GM06990 (cell line): ENCODE data around the gene CFAP100.

Experiments used
- DNase-seq: peaks from one replicate; pipeline ENCODE4 v3.0.0-alpha.2; 2011; ENCODE audit not compliant: insufficient read length; ENCODE audit errors: extremely low read depth
- H3K27me3 ChIP-seq: replicated peaks from 2 replicates; pipeline ENCODE4 v1.6.0; 2011; ENCODE audit warnings: low read length; ENCODE audit not compliant: control insufficient read depth, insufficient read depth
- H3K36me3 ChIP-seq: 2 replicates; pipeline ENCODE4 v1.5.1; 2011; ENCODE audit warnings: low read length; ENCODE audit not compliant: control insufficient read depth, insufficient read depth
- H3K4me3 ChIP-seq: replicated peaks from 2 replicates; pipeline ENCODE4 v1.5.1; 2011; ENCODE audit warnings: low read depth, mild to moderate bottlenecking, control low read depth, low read length
- CTCF ChIP-seq: IDR thresholded peaks from 2 replicates; pipeline ENCODE4 v1.5.1; 2011; ENCODE audit warnings: low read length, control low read depth, mild to moderate bottlenecking, inconsistent platforms; ENCODE audit not compliant: insufficient read depth, poor library complexity, severe bottlenecking

CFAP100 gene

DNA sequence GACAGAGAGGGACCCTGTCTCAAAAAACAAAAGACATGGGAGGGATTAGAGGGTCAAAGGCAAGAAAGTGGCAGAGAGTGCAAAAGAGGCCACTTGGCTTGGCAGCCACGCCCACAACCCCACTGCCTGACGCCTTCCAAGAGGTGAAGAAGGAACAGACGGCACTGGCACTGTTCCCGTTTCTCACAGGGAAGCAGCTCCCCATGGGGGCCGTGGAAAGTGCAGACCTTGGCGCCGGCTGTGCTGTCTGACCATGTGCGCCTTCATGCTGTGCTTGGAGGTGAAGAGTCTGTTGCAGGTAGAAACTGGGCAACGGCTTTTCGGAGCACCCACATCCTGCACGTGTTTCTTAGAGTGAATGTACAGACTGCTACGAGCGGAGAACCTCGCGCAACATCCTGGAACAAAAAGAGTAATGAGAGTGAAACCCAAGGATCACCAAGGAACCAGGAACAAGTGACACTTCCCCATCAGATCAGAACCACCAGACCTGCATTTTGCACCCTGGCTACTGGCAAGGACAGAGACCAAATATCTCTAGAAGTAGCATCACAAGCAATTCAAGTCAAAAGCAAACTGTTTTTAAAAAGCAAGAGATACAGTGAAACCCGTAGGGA, 71.3 kb downstream of the CFAP100 start:
- Histone ChIP-seq H3K4me3 (no peak overlapping the region), H3K36me3 (peaks cover 40% of the 10 kb centered on the region), H3K27me3 (no peaks in the 10 kb centered on the region)
- TF ChIP-seq CTCF = no peak
- DNase-seq = no peak

DNA sequence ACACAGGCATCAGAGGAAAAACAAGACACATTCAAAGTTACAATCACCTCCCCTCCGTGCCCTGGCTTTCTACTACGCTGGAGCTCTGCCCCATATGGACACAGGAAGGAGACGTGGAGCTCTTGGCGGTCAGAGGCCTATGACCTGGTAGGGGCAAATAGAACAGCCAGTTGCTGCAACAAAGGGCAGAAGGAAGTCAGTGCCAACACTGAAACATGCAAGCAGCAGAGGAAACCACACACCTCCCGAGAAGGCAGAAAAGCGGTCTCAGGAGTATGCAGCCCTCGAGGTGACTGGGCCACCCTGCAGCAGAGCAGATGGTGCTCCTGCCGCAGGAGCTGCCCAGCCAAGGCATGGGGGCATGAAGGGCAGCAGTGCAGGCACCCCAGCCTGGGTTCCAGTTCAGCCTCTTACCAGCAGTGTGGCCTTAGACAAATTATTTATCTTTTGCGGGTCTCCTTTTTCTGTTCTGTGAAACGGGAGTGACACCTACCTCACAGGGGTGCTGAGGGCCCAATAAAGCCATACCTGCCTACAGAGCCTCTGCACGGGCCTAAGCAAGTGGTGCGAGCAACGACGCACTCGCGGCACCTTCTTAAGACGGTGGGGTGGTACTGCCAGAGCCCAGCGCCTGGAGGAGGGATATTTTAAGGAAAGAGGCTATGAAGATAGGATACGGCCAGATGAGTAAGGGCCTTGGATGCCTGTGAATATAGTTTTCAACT, 72.3 kb downstream of the CFAP100 start:
- TF ChIP-seq CTCF = no peak
- Histone ChIP-seq H3K36me3 (peaks cover 33% of the 10 kb centered on the region), H3K4me3 (no peak overlapping the region), H3K27me3 (no peaks in the 10 kb centered on the region)
- DNase-seq = no peak

DNA sequence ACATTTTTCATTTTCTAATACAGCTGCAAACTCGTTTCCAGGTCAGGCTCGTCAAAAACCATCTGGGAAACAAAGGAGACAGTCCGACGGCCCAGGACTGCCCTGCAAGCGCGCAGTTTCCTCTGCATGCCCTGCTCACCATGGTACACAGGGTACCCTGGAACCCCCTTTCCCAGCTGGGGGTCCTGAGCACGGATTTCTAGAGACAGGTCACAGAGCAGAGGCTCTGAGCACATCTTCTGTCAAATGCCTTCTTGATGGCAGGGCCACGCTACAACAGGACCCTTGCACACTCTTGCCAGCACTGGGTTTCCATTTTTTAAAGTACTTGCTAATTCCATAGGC, 72.9 kb downstream of the CFAP100 start:
- peaks cover 28% of the 10 kb centered on the region for H3K36me3 ChIP-seq
- H3K27me3 ChIP-seq = no peaks in the 10 kb centered on the region
- TF ChIP-seq CTCF = no peak
- no peak overlapping the region for H3K4me3 ChIP-seq
- no peak for DNase-seq

DNA sequence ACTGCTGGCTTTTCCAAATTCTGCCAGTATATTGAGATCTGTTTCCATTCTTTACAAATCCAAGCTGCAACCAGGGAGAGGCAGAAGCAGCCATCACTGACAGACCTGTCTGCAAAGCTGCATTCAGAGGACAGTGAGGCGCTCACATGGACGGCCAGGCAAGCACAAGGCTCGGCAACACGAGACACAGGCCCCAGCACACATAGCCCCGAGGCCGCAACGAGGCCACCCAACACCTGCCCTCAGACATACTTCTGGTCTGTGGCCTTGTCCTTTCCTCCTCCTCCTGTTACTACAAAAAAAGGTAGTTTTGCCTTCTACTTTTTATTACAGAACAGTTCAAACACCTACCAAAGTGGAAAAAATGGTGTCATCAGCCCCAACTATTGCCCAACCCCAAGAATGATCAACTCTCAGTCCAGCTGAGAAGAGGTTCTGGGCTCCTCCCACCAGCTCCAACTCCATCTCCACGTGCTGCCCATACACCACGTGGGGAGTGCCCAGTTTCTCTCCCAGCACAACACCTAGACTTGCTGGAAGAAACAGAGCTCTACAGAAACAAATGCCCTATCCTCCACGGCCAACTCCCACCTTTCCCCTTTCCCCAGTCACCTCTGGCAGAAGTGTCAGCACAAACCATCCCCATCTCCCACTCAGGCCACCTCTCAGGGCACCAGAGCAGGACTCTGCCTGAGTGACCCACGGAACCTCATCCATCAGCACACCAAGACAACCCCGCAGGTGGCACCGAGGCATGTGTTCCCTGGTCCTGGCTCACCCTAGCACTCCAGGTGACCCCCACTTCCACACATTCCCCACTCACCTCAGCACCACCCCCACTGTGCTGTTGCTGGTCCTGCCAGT, 73.6 kb downstream of the CFAP100 start:
- no peaks in the 10 kb centered on the region for H3K27me3 ChIP-seq
- DNase-seq = no peak
- no peak overlapping the region for H3K4me3 ChIP-seq
- peaks cover 27% of the 10 kb centered on the region for H3K36me3 ChIP-seq
- TF ChIP-seq CTCF = no peak

- Histone ChIP-seq H3K4me3 (no peak overlapping the region), H3K36me3 (peaks cover 24% of the 10 kb centered on the region), H3K27me3 (no peaks in the 10 kb centered on the region)
- DNase-seq = no peak
- TF ChIP-seq CTCF = no peak
Measured at GRCh38 chr3:126469479-126469878, 74.8 kb downstream of the CFAP100 start.
